22Rv1 (cell line): ENCODE data around the gene WBP2NL.

Experiments used
- ZFX ChIP-seq: fragments of 450-650 bp; IDR thresholded peaks from 2 replicates; pipeline ENCODE4 v1.6.1; 2017; ENCODE audit warnings: antibody characterized with exemption, borderline replicate concordance
- TF ChIP-seq, protein P1 (sequence below): fragments of 450-650 bp; IDR thresholded peaks from 2 replicates; pipeline ENCODE4 v1.5.1; 2017; ENCODE audit warnings: mild to moderate bottlenecking

- TF ChIP-seq, protein P1, sequence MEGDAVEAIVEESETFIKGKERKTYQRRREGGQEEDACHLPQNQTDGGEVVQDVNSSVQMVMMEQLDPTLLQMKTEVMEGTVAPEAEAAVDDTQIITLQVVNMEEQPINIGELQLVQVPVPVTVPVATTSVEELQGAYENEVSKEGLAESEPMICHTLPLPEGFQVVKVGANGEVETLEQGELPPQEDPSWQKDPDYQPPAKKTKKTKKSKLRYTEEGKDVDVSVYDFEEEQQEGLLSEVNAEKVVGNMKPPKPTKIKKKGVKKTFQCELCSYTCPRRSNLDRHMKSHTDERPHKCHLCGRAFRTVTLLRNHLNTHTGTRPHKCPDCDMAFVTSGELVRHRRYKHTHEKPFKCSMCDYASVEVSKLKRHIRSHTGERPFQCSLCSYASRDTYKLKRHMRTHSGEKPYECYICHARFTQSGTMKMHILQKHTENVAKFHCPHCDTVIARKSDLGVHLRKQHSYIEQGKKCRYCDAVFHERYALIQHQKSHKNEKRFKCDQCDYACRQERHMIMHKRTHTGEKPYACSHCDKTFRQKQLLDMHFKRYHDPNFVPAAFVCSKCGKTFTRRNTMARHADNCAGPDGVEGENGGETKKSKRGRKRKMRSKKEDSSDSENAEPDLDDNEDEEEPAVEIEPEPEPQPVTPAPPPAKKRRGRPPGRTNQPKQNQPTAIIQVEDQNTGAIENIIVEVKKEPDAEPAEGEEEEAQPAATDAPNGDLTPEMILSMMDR = no peak
- no peak for TF ChIP-seq ZFX
These were observed 1.8 kb upstream of the WBP2NL start for GRCh38 chr22:41996826-41997225.
